Measurements from ENCODE around the gene B4GALT4. TPM values are rescaled to one million over a fixed set of nuclear protein-coding genes. Genes with fewer than 3 reads are reported as not detected.
"Not testable (repeated sequence)": the region's sequence is repeated elsewhere in the genome, so short reads cannot be mapped to it uniquely, and the experiment has no call there.

Gene B4GALT4
- total RNA-seq, 2 experiments from 2014 or later: 10.9 to 11.6 TPM

GRCh38 chr3:119181765-119182164, 58.9 kb downstream of the B4GALT4 start:
- POLR2A ChIA-PET: no interaction called here

GRCh38 chr3:119177321-119177720, 63.4 kb downstream of the B4GALT4 start:
- no peak for DNase-seq
- ChIA-PET CTCF (no interaction called here), POLR2A (no interaction called here)
- H3K9me3 Mint-ChIP-seq: no peaks in the 10 kb centered on the region
- no peaks in the 10 kb centered on the region for H3K4me1 Mint-ChIP-seq
- no peaks in the 10 kb centered on the region for H3K36me3 Mint-ChIP-seq (ENCODE audit: low read depth)
- peaks cover 23% of the 10 kb centered on the region for H3K27me3 Mint-ChIP-seq
- no peak overlapping the region for H3K4me3 Mint-ChIP-seq
- no peak overlapping the region for H3K27ac Mint-ChIP-seq

More at GRCh38 chr3:119181765-119182164, 58.9 kb downstream of the B4GALT4 start:
- no peaks in the 10 kb centered on the region for H3K9me3 Mint-ChIP-seq
- no peak overlapping the region for H3K4me3 Mint-ChIP-seq
- H3K27ac Mint-ChIP-seq: no peak overlapping the region
- H3K36me3 Mint-ChIP-seq (ENCODE audit: low read depth): no peaks in the 10 kb centered on the region
- H3K4me1 Mint-ChIP-seq: no peaks in the 10 kb centered on the region
- peaks cover 8% of the 10 kb centered on the region for H3K27me3 Mint-ChIP-seq
- CTCF ChIA-PET: no interaction called here
- no peak for DNase-seq

- H3K27me3 Mint-ChIP-seq: peaks cover 23% of the 10 kb centered on the region
- H3K27ac Mint-ChIP-seq: no peak overlapping the region
- CTCF ChIA-PET: no interaction called here
- H3K9me3 Mint-ChIP-seq: no peaks in the 10 kb centered on the region
- no peaks in the 10 kb centered on the region for H3K36me3 Mint-ChIP-seq (ENCODE audit: low read depth)
- POLR2A ChIA-PET: no interaction called here
- H3K4me1 Mint-ChIP-seq: no peaks in the 10 kb centered on the region
- DNase-seq: no peak
- no peak overlapping the region for H3K4me3 Mint-ChIP-seq
These were observed 63.9 kb downstream of the B4GALT4 start for GRCh38 chr3:119176778-119177177.

- Mint-ChIP-seq H3K27me3 (peaks cover 23% of the 10 kb centered on the region), H3K4me3 (no peak overlapping the region), H3K27ac (no peak overlapping the region), H3K9me3 (no peaks in the 10 kb centered on the region), H3K4me1 (no peaks in the 10 kb centered on the region), H3K36me3 (ENCODE audit: low read depth) (no peaks in the 10 kb centered on the region)
- no peak for DNase-seq
- CTCF ChIA-PET: no interaction called here
- POLR2A ChIA-PET: no interaction called here
These were observed 64.6 kb downstream of the B4GALT4 start for GRCh38 chr3:119175872-119176756.

GRCh38 chr3:119173325-119173724, 67.4 kb downstream of the B4GALT4 start, which contains the start of gene UPK1B:
UPK1B (plus strand) TSS chr3:119173598; CDS start chr3:119186742, 13,144 bp downstream.
- Mint-ChIP-seq H3K4me1 (no peaks in the 10 kb centered on the region), H3K27me3 (peaks cover 24% of the 10 kb centered on the region), H3K27ac (no peak within 1 kb of the TSS), H3K36me3 (ENCODE audit: low read depth) (no peaks in the 10 kb centered on the region), H3K9me3 (no peaks in the 10 kb centered on the region), H3K4me3 (no peak within 1 kb of the TSS)
- DNase-seq: no peak
- POLR2A ChIA-PET: no interaction called here
- CTCF ChIA-PET: no interaction called here

GRCh38 chr3:119170821-119171220, 69.9 kb downstream of the B4GALT4 start:
- H3K27ac Mint-ChIP-seq: no peak overlapping the region
- no peak overlapping the region for H3K4me3 Mint-ChIP-seq
- H3K27me3 Mint-ChIP-seq: peaks cover 14% of the 10 kb centered on the region
- POLR2A ChIA-PET: no interaction called here
- no peaks in the 10 kb centered on the region for H3K4me1 Mint-ChIP-seq
- no peaks in the 10 kb centered on the region for H3K36me3 Mint-ChIP-seq (ENCODE audit: low read depth)
- CTCF ChIA-PET: no interaction called here
- H3K9me3 Mint-ChIP-seq: no peaks in the 10 kb centered on the region
- DNase-seq: no peak

- H3K27ac Mint-ChIP-seq; H3K4me1 Mint-ChIP-seq; H3K36me3 Mint-ChIP-seq (ENCODE audit: low read depth); DNase-seq; H3K27me3 Mint-ChIP-seq; POLR2A ChIA-PET; CTCF ChIA-PET; H3K9me3 Mint-ChIP-seq; H3K4me3 Mint-ChIP-seq: not testable (repeated sequence)
These were observed 75.9 kb downstream of the B4GALT4 start for GRCh38 chr3:119164745-119165144.

Other genes starting within 250 kb of the B4GALT4 start
- gene IGSF11, start 206.0 kb downstream of the B4GALT4 start, total RNA-seq: under 1 TPM in 1 of 2 experiments, not detected in 1; 0.38 TPM
- not detected for gene TEX55, start 94.7 kb downstream of the B4GALT4 start, total RNA-seq
- not detected for gene UPK1B, start 67.3 kb downstream of the B4GALT4 start, total RNA-seq
- gene ARHGAP31, start 53.5 kb upstream of the B4GALT4 start, total RNA-seq: 1 to 10 TPM; 3.7 to 4.5 TPM
- 10 to 100 TPM; 42.7 to 42.8 TPM for gene TMEM39A, start 222.7 kb upstream of the B4GALT4 start, total RNA-seq
- 10 to 100 TPM; 19.2 to 22.2 TPM for gene POGLUT1, start 228.1 kb upstream of the B4GALT4 start, total RNA-seq